Posterior cingulate gyrus (tissue), 11 donors: Measurements from ENCODE around the gene DENND6B.
A peak's percentile ranks its signal among the peaks of the same experiment; 100 is the strongest.

Source experiments
- DNase-seq, 10 donors: peaks; one replicate each; pipeline versions ENCODE4 v3.0.0 to v3.0.0-alpha.2; 2020 to 2021; ENCODE audit warnings: mixed read lengths in 3 of 10
- intact Hi-C: fragments of 100-400 bp; cut with DNase I; formaldehyde crosslinking; loops from one replicate; pipeline ENCODE4 v1.15.1; 2023

Gene DENND6B

GRCh38 chr22:50305923-50306566, 20.8 kb downstream of the DENND6B start:
- intact Hi-C loops, result no loop called here
- DNase-seq, result peak in 9 of 10 donors; percentile 50 to 95 (median 76)

GRCh38 chr22:50305393-50305922, 21.4 kb downstream of the DENND6B start:
- intact Hi-C loops, result no loop called here

GRCh38 chr22:50304528-50305392, 22.1 kb downstream of the DENND6B start:
- intact Hi-C loops, result no loop called here
- DNase-seq, result peak in 2 of 10 donors; percentile 59 to 68

More at GRCh38 chr22:50305393-50305922, 21.4 kb downstream of the DENND6B start:
- no peak for DNase-seq

- intact Hi-C loops, result no loop called here
- DNase-seq, result no peak
Observed at GRCh38 chr22:50303848-50304527, 22.8 kb downstream of the DENND6B start.

GRCh38 chr22:50303515-50303847, 23.3 kb downstream of the DENND6B start:
- no peak for DNase-seq
- intact Hi-C loops, result no loop called here

- no peak for DNase-seq
- intact Hi-C loops, result no loop called here
Observed at GRCh38 chr22:50302564-50302963, 24.2 kb downstream of the DENND6B start.

- intact Hi-C loops, result no loop called here
- no peak for DNase-seq
Observed at GRCh38 chr22:50302041-50302541, 24.7 kb downstream of the DENND6B start.

GRCh38 chr22:50301581-50301991, 25.2 kb downstream of the DENND6B start:
- intact Hi-C loops, result no loop called here
- no peak for DNase-seq

GRCh38 chr22:50300620-50301257, 26.1 kb downstream of the DENND6B start:
- intact Hi-C loops, result no loop called here
- DNase-seq, result no peak

- intact Hi-C loops, result no loop called here
- no peak for DNase-seq
Observed at GRCh38 chr22:50299785-50300619, 26.8 kb downstream of the DENND6B start.

GRCh38 chr22:50298937-50299784, 27.7 kb downstream of the DENND6B start:
- peak in 1 of 10 donors; percentile 35 for DNase-seq
- intact Hi-C loops, result no loop called here

- intact Hi-C loops, result no loop called here
- DNase-seq, result no peak
Observed at GRCh38 chr22:50298266-50298637, 28.6 kb downstream of the DENND6B start.

GRCh38 chr22:50297510-50298265, 29.1 kb downstream of the DENND6B start:
- intact Hi-C loops, result no loop called here
- DNase-seq, result no peak

- no peak for DNase-seq
- intact Hi-C loops, result no loop called here
Observed at GRCh38 chr22:50296658-50297490, 29.9 kb downstream of the DENND6B start.

- intact Hi-C loops, result no loop called here
- no peak for DNase-seq
Observed at GRCh38 chr22:50294319-50294656, 32.5 kb downstream of the DENND6B start.

GRCh38 chr22:50293441-50294318, 33.1 kb downstream of the DENND6B start:
- intact Hi-C loops, result no loop called here
- DNase-seq, result peak in 1 of 10 donors; percentile 35
